Colonic mucosa (tissue), 4 donors: ENCODE results near the gene OSBPL10. TPM values are rescaled to one million over a fixed set of nuclear protein-coding genes. Genes with fewer than 3 reads are reported as not detected.

Source experiments
- DNase-seq: peaks from one replicate; pipeline ENCODE4 v3.0.0-alpha.2; 2020
- H3K27ac ChIP-seq: fragments of 200-600 bp; one replicate; pipeline ENCODE4 v1.8.0; 2021
- H3K27me3 ChIP-seq: fragments of 200-600 bp; one replicate; pipeline ENCODE4 v1.8.0; 2021
- H3K36me3 ChIP-seq: fragments of 200-600 bp; one replicate; pipeline ENCODE4 v1.8.0; 2021
- H3K4me1 ChIP-seq: fragments of 200-600 bp; one replicate; pipeline ENCODE4 v1.8.0; 2021; ENCODE audit warnings: mild to moderate bottlenecking
- H3K4me3 ChIP-seq: fragments of 200-600 bp; one replicate; pipeline ENCODE4 v1.8.0; 2021
- H3K9ac ChIP-seq, 2 donors: one replicate each; pipeline ENCODE4 v1.7.0; 2013; ENCODE audit warnings: control low read depth in 2 of 2, low read depth in 2 of 2, low read length in 2 of 2
- H3K9me3 ChIP-seq: fragments of 200-600 bp; one replicate; pipeline ENCODE4 v1.8.0; 2021
- CTCF ChIP-seq: fragments of 200-600 bp; IDR thresholded peaks from one replicate; pipeline ENCODE4 v1.8.0; 2022; ENCODE audit warnings: antibody characterized with exemption, mild to moderate bottlenecking
- intact Hi-C: fragments of 100-400 bp; cut with DNase I; formaldehyde crosslinking; loops from one replicate; pipeline ENCODE4 v1.14.1; 2022
- total RNA-seq, 2 donors: library from RNA; stranded (reverse); fragmentation: NEBNext Ultra II Directional in 1 of 2; extraction: Animal tissue kit (Norgen Biotek cat#: 25700) in 1 of 2; gene quantifications; one replicate each; pipeline ENCODE4 v1.2.1, GENCODE V29; 2021
- donor health status: healthy.
- donor health status: DM: no; HTN: no; CAD: no.
- donor health status: DM: no; HTN: no; CAD: no.

OSBPL10 gene
- total RNA-seq, 2 donors from 2014 or later = 20.0 to 34.4 TPM

- Histone ChIP-seq H3K9ac (no peak overlapping the region), H3K27ac (no peak overlapping the region), H3K9me3 (no peaks in the 10 kb centered on the region), H3K27me3 (no peaks in the 10 kb centered on the region), H3K4me3 (no peak overlapping the region), H3K4me1 (no peaks in the 10 kb centered on the region), H3K36me3 (no peaks in the 10 kb centered on the region)
- intact Hi-C loops = no loop called here
- DNase-seq = no peak
- TF ChIP-seq CTCF = no peak
Observed at GRCh38 chr3:31908391-31909097, 72.5 kb downstream of the OSBPL10 start.

GRCh38 chr3:31906182-31906581, 74.9 kb downstream of the OSBPL10 start:
- no peaks in the 10 kb centered on the region for H3K36me3 ChIP-seq
- H3K4me3 ChIP-seq = no peak overlapping the region
- no peak overlapping the region for H3K27ac ChIP-seq
- H3K9me3 ChIP-seq = no peaks in the 10 kb centered on the region
- no peak for DNase-seq
- H3K27me3 ChIP-seq = no peaks in the 10 kb centered on the region
- intact Hi-C loops = no loop called here
- H3K4me1 ChIP-seq = no peaks in the 10 kb centered on the region
- H3K9ac ChIP-seq = no peak overlapping the region
- no peak for TF ChIP-seq CTCF

- Histone ChIP-seq H3K27me3 (no peaks in the 10 kb centered on the region), H3K27ac (no peak overlapping the region), H3K4me3 (no peak overlapping the region), H3K36me3 (no peaks in the 10 kb centered on the region), H3K9ac (no peak overlapping the region), H3K4me1 (no peaks in the 10 kb centered on the region), H3K9me3 (no peaks in the 10 kb centered on the region)
- DNase-seq = no peak
- no peak for TF ChIP-seq CTCF
- intact Hi-C loops = no loop called here
Observed at GRCh38 chr3:31903686-31904431, 77.2 kb downstream of the OSBPL10 start.

GRCh38 chr3:31900583-31900982, 80.5 kb downstream of the OSBPL10 start:
- Histone ChIP-seq H3K27me3 (no peaks in the 10 kb centered on the region), H3K9ac (no peak overlapping the region), H3K36me3 (no peaks in the 10 kb centered on the region), H3K4me1 (no peaks in the 10 kb centered on the region), H3K27ac (no peak overlapping the region), H3K4me3 (no peak overlapping the region), H3K9me3 (no peaks in the 10 kb centered on the region)
- DNase-seq = no peak
- TF ChIP-seq CTCF = no peak
- intact Hi-C loops = no loop called here

GRCh38 chr3:31896648-31897433, 84.2 kb downstream of the OSBPL10 start:
- DNase-seq = no peak
- no peaks in the 10 kb centered on the region for H3K27me3 ChIP-seq
- intact Hi-C loops = no loop called here

More at GRCh38 chr3:31896648-31897433, 84.2 kb downstream of the OSBPL10 start:
- no peaks in the 10 kb centered on the region for H3K36me3 ChIP-seq
- H3K27ac ChIP-seq = no peak overlapping the region
- no peak overlapping the region for H3K9ac ChIP-seq
- no peak overlapping the region for H3K4me3 ChIP-seq
- H3K4me1 ChIP-seq = no peaks in the 10 kb centered on the region
- no peaks in the 10 kb centered on the region for H3K9me3 ChIP-seq
- TF ChIP-seq CTCF = no peak
